GM18873 (cell line): ENCODE data around the gene C1orf53.
"Not testable (repeated sequence)": the region's sequence is repeated elsewhere in the genome, so short reads cannot be mapped to it uniquely, and the experiment has no call there.

Experiments
- ATAC-seq: cut with Tn5 transposase; IDR thresholded peaks from one replicate; pipeline ENCODE4 v1.9.1; 2021; ENCODE audit warnings: mild to moderate bottlenecking, moderate library complexity, moderate number of reproducible peaks; ENCODE audit not compliant: unreplicated experiment, low FRiP score

Gene C1orf53

DNA sequence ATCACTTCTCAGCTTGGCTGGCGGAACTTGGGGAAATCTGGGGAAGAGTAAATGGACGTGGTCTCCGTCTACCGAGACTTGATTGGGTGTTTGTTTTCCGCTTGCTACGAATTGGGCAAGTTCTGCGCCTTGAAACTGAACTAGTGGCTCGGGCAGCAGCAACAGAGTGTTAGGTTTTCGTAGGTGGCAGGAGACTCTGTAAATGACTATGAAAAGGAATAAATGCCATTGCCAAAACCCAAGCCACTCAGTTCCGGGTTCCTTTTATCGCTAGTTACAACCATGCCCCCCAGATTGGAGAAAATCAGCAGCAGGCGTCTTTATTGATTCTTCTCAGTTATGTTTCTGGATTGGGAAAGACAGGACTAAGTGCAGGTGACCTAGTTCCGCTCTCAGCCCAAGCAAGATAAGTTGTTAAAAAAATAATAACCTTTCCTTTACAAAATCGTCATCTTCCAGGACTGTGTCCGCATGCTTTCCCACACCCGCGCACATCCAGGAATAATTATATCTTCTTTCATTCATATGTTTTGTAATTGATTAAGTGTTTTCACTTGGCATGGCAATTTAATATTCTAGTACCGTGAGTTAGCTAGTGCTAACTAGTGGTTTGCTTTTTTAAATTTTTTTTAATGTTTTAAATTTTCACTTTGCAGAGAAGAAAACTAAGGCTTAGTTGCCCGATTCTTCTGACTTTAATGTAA, 18.1 kb downstream of the C1orf53 start:
- ATAC-seq, result no peak

GRCh38 chr1:197921235-197922069, 19.0 kb downstream of the C1orf53 start:
- no peak for ATAC-seq

DNA sequence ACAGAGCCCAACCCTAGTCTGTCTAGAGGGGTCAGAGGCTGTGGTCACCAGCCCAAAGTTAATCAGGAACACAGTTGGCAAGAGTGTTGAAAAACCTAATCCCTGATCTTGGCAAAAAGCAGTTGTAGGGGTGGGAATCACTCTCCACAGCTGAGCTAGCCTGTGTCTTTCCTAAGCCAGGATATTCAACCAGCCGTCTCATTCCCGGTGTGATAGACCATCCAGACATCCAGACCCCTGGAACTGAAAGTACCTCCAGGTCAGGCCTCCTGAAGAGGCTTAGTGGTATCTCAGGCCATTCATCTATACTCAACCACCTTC, 19.6 kb downstream of the C1orf53 start:
- no peak for ATAC-seq

- no peak for ATAC-seq
Measured at GRCh38 chr1:197923038-197923437, 20.6 kb downstream of the C1orf53 start.

DNA sequence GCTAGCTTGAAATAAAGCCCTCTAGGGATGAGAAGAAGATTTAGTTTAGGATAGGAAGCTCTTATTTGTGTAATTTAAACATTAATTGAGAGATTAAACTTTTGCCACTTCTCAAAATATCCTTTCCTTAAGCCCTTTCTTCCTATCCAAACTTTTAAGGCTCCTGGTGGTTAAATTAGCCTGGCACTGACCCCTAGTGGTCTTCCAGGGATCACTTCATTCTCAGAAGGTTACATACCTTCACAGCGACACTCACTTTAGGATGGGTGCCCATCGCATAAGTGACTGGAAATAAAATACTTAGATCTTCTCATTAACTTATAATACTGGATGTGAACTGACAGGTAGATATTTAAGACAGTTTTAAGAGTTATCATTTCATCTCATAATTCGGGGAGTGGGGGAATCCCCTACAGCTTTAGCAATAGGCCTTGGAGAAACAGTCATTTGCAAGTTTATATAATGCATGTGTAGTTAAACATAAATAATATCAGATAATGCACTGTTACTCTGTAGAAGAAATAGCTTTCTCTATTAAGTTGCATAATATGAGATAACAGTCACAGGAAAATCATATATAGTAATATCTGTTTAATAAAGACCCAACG, 22.2 kb downstream of the C1orf53 start:
- peak; percentile 62 for ATAC-seq

GRCh38 chr1:197927908-197928665, 25.7 kb downstream of the C1orf53 start:
- ATAC-seq, result no peak

DNA sequence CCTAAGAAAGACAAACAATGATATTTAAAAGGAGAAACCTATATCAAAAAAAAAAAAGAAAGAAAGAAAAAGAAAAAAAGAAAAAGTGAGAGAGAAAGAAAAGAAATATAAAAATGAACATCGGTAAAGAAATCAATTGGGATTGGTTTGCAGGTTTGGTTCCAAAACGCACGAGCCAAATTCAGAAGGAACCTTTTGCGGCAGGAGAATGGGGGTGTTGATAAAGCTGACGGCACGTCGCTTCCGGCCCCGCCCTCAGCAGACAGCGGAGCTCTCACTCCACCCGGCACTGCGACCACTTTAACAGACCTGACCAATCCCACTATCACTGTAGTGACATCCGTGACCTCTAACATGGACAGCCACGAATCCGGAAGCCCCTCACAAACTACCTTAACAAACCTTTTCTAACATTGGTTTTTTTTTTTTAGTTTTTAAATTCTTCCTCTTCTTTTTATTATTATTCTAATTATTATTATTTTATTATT, 26.5 kb downstream of the C1orf53 start:
- peak; percentile 70 for ATAC-seq

GRCh38 chr1:197933016-197933415, 30.6 kb downstream of the C1orf53 start:
- ATAC-seq, result no peak

GRCh38 chr1:197933647-197934046, 31.2 kb downstream of the C1orf53 start:
- no peak for ATAC-seq

- ATAC-seq, result no peak
Measured at GRCh38 chr1:197937381-197937780, 35.0 kb downstream of the C1orf53 start.

DNA sequence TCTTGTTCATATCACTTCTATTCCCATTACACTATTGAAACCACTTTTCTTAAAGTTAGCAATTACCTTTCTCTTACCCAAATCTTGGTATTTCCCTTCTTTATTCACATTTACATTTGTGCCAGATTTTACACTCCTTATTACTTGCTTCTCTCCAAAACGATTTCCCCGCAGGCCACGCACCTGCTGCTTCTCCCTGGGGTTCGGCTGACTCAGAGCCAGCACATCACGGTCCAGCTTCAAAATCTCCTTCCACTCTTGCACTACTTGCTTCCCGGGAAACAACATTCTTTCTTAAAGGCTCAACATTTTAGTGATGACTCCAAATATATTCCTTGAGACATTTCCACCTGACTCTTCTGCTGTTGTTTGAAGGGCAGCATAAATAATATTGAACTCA, 35.5 kb downstream of the C1orf53 start:
- no peak for ATAC-seq

GRCh38 chr1:197939159-197939980, 36.9 kb downstream of the C1orf53 start:
- not testable (repeated sequence) for ATAC-seq

DNA sequence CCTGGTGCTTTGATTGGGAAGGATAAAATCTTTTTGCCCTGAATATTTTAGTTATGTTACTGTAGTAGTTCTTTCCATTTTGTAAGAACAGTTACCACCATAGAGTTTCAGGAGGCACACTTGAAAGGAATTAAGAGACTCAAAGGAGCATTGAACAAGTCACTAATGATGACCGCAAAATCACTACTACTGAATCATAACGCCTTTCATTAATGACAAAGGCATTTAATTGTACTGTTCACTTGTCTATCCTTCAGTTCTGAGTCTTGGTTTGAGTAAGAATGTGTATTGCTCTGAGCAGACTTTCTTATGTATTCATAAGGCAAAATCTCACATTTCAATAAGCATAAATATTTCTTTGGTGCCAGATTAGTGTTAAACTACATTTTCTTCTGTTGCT, 39.6 kb downstream of the C1orf53 start:
- ATAC-seq, result no peak

DNA sequence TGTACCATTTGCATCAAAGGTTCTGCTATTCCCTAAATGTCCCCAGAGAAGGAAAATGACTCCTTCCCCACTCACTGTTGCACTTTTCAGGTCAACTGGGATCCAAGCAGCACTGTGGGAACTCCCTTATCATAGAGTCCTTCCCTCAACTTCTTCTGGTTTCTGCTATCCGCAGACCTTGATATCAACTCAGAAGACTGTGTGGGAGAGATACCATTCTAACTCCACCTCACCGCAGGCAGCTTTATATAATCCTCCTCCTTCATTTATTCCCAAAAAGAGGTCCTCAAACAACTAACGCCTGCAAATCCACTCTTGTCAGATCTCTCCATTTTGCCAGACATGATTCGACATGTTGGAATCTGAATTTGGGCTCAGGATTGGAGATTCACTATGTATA, 42.1 kb downstream of the C1orf53 start:
- ATAC-seq, result no peak

DNA sequence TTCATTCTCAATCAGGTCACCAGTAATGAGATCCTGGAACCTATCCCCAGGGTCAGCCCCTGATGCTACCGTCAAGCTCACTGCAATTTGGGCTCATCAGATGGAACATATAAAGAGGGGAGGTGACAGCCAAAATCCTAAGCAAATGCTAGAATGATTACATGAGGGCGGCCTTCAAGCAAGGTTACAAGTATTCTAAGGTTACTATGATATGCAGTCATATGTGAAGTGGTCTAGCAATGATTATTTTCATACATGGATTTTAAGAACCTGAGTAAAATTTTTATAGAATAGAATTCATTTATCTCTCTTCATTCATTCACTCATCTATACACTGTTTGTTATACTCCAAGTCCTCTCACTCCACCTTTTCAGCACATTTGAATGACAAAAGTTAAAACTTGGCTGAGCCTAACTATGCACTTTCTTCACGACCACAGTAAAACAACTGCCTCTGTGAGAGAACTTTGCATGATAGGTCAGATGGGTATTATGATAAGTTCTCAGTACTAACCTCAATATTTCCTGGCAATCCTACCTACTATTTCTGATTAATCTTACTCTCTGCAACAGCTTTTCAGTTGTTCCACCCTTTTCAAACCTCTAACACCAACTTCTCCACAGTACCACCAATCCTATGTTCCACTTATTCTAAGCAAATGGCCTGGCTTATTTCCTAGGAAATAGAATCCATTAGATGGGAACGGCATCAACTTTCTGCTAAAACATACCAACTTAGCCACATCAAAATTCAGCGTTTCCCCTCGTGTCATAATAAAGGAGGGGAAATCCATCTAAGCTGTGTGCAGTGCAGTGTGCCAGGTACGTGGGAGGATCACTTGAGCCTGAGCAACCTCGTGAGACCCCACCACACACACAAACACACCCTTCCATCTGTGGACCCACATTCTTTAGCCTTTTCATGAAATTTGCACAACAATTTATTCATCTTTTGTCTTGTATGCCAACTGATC, 46.8 kb downstream of the C1orf53 start:
- no peak for ATAC-seq

- ATAC-seq, result no peak
Measured at GRCh38 chr1:197951089-197951488, 48.7 kb downstream of the C1orf53 start.

GRCh38 chr1:197951617-197952175, 49.3 kb downstream of the C1orf53 start:
- no peak for ATAC-seq

- not testable (repeated sequence) for ATAC-seq
Measured at GRCh38 chr1:197953472-197953871, 51.0 kb downstream of the C1orf53 start.
